NCI-H1092 (cell line): Measurements from ENCODE around the gene ATP6V1G3.
"Not testable (repeated sequence)": the region's sequence is repeated elsewhere in the genome, so short reads cannot be mapped to it uniquely, and the experiment has no call there.

Experiments
- DNase-seq: peaks from one replicate; lab custom pipeline; 2025; lab: John Stamatoyannopoulos, UW

ATP6V1G3 gene, protein sequence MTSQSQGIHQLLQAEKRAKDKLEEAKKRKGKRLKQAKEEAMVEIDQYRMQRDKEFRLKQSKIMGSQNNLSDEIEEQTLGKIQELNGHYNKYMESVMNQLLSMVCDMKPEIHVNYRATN

DNA sequence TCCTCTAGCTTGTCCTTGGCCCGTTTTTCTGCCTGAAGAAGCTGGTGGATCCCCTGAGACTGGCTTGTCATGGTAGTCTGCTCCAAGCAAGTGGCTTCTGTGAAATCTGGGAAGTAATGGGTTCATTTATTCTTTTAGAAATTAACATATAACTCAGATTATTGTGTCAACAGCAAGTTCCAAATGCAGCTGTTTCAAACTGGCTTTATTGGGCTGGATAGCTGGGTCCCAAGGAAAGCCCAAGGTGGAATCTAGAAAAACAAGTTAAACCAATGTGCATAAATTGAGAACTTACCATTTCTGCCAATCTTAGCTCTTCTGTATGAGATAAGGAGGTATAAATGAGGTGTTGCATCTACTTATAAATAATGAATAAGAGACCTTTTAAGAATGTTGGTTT is at the start of gene ATP6V1G3:
TSS of gene ATP6V1G3 (minus strand) at position 101 of the 400 bp plus-strand sequence. CDS start at position 71, 30 bp downstream.
- DNase-seq, result no peak

DNA sequence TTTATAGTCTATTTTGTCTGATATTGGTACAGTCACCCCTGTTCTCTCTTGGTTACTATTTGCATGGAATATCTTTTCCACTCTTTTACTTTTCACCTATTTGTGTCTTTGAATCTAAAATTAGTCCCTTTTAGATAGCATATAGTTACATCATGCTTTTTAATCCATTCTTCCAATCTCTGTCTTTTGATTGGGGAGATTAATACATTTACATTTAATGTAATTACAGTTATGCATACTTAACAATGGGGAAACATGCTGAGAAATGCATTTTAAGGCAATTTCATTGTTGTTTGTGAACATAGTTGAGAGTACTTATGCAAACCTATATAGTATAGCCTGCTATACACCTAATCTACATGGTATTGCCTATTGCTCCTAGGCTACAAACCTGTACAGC is 48.4 kb upstream of the ATP6V1G3 start:
- DNase-seq, result no peak

GRCh38 chr1:198584163-198584562 is 43.7 kb upstream of the ATP6V1G3 start:
- no peak for DNase-seq

DNA sequence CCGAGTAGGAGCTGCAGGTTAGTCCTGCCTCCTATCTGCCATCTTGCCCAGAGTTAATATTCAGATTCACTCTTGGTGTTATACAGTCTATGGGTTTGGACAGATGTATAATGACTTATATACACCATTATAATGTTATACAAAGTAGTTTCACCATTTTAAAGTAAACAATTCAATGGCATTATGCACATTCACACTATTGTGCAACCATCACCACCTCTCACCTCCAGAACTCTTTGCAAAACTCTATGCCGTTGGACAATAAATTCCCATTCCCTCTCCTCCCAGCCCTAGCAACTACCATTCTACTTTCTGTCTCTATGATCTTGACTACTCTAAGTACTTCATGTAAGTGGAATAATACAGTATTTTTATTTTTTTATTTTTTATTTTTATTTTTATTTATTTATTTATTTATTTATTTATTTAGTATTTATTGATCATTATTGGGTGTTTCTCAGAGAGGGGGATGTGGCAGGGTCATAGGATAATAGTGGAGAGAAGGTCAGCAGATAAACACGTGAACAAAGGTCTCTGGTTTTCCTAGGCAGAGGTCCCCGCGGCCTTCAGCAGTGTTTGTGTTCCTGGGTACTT is 42.8 kb upstream of the ATP6V1G3 start:
- not testable (repeated sequence) for DNase-seq

- no peak for DNase-seq
Measured at GRCh38 chr1:198577444-198577843, 37.0 kb upstream of the ATP6V1G3 start.

DNA sequence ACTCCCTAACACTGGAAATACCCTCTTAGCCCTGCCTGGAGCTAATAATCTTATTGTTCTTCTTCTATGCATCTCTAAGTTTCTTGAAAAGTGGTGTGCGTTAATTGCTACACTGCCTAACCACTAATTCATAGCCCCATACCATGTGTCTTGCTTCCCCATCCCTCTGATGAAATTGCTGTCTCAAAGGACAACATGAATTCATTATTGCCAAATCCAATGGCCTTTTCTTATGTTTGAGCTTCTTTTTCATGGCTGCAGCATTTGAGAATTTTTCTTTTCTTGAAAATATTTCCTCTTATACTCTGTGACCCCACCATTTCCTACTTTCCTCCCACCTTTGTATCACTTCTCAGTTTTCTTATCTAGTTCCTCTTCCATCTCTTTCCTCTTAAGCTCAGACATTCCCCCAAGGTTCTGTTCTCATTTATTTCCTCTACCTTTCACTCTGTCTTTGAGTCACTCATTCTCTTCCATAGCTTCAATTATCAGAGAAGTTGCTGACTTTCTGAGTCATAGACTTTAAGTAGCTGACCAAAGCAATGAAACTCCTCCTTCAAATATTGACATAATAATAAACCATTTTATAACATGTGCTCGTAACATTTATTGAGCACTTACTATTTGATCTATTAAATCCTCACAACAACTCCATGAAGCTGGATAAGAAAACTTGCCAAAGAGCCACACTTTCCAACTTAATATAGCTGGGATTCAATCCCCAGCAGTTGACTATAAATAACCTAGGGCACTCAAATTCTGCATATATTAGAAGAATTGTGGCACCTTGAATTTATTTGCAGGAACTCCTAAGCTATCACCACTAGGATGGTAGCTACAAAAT is 35.5 kb upstream of the ATP6V1G3 start:
- DNase-seq, result no peak

DNA sequence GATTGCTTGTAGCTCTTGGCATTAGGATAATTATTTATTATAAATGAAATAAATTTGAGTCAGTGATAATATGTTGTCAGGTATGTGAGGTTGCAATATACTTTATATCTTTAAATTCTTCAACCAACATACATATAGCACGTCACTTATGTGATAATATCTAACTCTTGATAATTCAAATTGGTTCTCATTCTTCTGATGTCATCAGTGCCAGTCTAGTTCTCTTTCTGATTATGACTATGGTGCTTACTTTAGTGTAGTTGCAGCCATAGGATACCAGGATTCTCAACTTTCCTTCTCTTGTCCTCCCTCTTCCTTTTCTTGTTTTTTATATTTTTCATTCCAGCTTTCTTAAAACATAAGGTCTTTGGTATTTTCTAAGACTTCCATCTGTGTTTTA is 34.8 kb upstream of the ATP6V1G3 start:
- no peak for DNase-seq

DNA sequence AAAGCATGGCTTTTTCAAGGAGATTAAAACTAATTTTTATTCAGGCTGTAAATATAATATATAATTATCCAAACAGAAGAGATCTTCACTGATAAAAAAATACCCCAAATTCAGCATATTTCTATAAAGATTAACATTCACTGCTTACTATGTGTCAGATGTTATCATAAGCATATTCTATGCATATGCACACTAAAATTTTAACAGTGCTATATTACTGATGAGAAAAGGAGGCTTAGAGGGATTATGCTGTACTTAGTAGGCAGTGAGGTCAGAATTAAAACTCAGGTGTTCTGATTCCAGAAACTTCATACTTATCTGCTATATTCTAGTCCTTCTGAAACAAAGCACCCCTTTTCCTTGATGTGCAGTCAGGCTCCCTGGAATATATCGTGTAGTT is 33.8 kb upstream of the ATP6V1G3 start:
- no peak for DNase-seq

GRCh38 chr1:198564716-198565115 is 24.2 kb upstream of the ATP6V1G3 start:
- DNase-seq, result no peak

DNA sequence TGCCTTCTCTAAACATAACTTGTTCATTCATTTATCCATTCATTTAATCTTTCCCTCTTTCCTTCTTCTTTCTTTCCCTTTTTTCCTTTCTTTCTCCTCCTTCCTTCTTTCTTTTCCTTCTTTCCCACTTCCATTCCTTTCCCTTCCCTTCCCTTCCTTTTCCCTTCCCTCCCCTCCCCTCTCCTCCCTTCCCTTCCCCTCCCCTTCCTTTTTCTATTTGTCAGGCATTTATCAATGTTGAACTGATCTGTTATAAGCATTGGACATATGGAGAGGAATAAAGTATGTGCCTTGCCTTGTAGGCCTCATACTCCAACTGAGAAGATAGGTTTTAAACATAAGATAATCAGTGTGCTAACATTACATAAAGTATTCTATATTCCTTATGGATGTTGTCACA is 23.7 kb upstream of the ATP6V1G3 start:
- DNase-seq, result no peak

- DNase-seq, result no peak
Measured at GRCh38 chr1:198563583-198563982, 23.1 kb upstream of the ATP6V1G3 start.

GRCh38 chr1:198560161-198560560 is 19.7 kb upstream of the ATP6V1G3 start:
- no peak for DNase-seq

DNA sequence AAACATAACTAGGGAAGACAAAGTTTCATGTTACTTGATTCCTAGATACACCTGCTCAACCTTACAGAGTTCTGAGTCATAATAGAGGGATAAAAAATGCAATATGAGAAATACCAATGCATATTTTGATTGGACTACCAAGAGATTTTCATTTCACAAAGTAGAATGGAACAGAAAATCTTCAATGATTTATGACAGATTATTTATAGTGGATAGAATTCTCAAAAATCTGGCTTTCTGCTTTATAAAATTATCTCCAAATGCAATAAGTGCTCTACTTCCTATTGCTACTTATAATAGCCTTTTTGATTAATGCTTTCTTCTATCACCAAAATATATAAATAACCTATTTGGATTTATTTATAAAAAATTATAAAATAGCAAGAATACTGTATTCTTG is 18.9 kb upstream of the ATP6V1G3 start:
- DNase-seq, result no peak

GRCh38 chr1:198558402-198558801 is 17.9 kb upstream of the ATP6V1G3 start:
- DNase-seq, result no peak

- DNase-seq, result no peak
Measured at GRCh38 chr1:198556971-198557370, 16.5 kb upstream of the ATP6V1G3 start.

- DNase-seq, result no peak
Measured at GRCh38 chr1:198552668-198553416, 12.4 kb upstream of the ATP6V1G3 start.

DNA sequence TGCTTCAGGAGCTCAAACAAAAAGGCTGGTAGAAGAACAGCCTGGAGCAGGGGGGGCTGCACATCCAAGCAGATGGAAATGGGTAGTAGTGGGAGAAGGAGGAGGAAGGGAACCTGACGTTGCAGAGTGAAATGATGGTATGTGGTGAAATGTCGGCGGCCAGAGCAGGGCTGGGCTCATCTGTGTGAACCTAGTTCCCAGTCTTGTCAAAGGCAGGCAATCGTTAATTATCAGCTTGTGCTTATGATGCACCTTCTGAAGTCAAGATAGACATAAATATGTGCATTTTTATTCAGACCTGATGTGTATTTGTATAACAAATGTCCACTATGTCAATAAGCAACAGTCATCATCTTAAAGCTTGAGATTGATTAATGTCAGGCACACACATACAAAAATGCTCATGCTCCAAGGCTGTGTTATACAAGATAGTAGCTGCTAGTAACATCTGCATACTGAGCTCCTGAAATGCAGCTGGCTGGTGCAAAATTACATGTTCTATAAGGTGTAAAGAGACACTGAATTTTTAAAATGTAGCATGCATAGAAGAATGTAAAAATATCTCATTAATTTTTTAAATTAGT is 10.6 kb upstream of the ATP6V1G3 start:
- DNase-seq, result no peak

DNA sequence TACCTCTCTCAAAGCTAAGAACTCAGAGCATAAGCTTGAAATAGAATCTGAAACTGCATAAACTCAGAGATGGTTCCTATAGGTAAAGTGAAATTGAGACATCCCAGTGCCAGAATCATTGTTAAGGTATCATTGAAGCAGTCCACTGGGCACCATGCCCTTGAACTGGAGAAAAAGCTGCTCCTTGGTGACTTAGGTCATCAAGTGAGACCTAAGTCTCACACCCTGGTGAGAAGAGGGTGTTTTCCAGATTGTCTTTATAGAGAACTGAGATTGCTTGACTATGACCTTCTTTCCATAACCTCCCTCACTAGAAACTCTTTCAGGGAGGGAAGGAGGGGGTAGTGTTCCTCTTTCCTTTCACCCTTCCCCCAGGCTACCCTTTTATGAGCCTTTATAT is 9.4 kb upstream of the ATP6V1G3 start:
- DNase-seq, result no peak

DNA sequence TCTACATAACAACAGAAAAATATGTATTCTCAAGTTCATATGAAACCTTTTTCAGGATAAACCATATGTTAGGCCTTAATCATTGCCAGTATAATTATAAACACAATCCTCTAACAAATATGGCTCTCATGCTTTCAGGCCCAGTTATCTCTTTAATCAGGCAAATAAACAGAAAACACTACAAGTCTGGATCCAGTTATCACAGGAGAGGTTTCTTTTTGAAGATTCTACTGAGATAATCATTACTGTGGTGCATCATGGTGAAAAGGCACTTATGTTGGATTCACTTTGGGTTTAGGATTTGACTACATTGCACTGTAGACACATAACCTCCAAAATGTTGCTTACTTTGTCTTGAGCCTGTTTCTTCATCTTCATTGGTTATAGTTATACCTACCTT is 8.4 kb upstream of the ATP6V1G3 start:
- no peak for DNase-seq

DNA sequence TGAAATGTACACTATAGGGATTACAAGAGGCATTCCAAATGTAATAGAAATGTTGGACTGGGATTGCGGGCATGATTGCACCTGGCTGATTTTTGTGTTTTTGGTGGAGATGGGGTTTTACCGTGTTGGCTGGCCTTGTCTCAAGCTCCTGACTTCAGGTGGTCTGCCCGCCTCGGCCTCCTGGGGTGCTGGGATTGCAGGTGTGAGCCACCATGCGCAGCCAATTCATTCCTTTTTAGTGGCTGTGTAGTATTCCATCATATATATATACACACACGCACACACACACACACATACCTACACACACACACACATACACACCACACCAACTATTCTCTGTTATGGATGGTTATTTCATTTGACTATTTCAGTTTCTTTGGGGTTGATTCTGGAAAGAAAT is 4.7 kb upstream of the ATP6V1G3 start:
- no peak for DNase-seq

DNA sequence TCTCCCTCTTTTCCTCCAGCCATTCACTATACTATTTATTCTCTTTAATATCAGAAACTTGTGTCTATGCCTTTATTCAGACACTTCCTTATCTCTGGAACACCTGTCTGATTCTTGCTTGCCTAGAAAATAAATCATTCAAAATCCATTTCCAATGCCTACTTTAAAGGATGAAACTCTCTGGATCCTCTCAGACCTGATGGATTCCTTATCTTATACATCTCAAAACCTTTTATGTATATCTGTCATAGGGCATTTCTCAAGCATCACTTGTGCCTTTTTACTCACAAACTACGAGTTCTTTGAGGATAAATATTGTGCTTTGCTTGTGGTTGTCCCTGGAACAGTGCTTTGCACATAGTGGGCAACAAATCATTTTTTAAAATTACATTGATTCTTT is 3.8 kb upstream of the ATP6V1G3 start:
- DNase-seq, result no peak

DNA sequence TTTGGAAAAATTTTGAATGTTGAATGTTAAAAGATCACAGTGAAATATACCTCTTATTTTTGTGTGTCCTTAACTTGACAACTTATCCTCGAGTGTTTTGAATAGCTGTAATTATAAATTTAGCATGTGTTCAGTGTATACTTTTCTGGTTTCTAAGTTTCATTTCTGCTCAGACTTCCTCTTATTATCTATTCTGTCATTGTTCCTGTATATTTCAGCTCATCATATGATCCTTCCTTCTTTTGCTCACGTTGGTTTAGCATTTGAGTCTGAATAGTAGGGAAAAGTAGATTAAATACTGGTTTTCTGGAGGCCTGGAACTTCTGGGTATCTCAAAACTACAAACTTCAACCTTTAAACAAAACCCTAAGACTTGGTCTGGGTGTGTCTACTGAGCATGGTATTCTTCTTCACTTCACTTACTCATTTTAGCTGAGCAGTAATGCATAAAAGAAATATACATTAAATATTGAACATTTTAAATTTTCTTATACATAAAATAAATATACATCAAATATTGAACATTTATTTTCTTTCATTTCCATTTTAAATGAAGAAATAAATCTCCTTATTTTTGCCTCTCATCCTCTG is 3.3 kb upstream of the ATP6V1G3 start:
- DNase-seq, result no peak
